Measurements from ENCODE around the gene CITED4.
"Not testable (repeated sequence)": the region's sequence is repeated elsewhere in the genome, so short reads cannot be mapped to it uniquely, and the experiment has no call there.

The CITED4 gene

GRCh38 chr1:40862008-40862863, at the start of gene CITED4:
Gene CITED4 (minus strand): TSS chr1:40862363. CDS start chr1:40862127, 236 bp downstream.
- peak; percentile 98 for DNase-seq

- DNase-seq = no peak
These were observed 48.9 kb upstream of the CITED4 start for GRCh38 chr1:40911105-40911504.

GRCh38 chr1:40909281-40909680, 47.1 kb upstream of the CITED4 start:
- DNase-seq = no peak

- DNase-seq = no peak
These were observed 46.2 kb upstream of the CITED4 start for GRCh38 chr1:40908350-40908749.

- no peak for DNase-seq
These were observed 45.7 kb upstream of the CITED4 start for GRCh38 chr1:40907899-40908298.

- no peak for DNase-seq
These were observed 44.7 kb upstream of the CITED4 start for GRCh38 chr1:40906781-40907400.

- DNase-seq = no peak
These were observed 42.9 kb upstream of the CITED4 start for GRCh38 chr1:40905061-40905460.

- DNase-seq = no peak
These were observed 40.9 kb upstream of the CITED4 start for GRCh38 chr1:40903106-40903505.

GRCh38 chr1:40901886-40902852, 40.0 kb upstream of the CITED4 start:
- DNase-seq = no peak

GRCh38 chr1:40899230-40899870, 37.2 kb upstream of the CITED4 start:
- DNase-seq = no peak

- DNase-seq = no peak
These were observed 36.3 kb upstream of the CITED4 start for GRCh38 chr1:40898431-40898901.

GRCh38 chr1:40897513-40897912, 35.4 kb upstream of the CITED4 start:
- no peak for DNase-seq

GRCh38 chr1:40896482-40896881, 34.3 kb upstream of the CITED4 start:
- DNase-seq = no peak

- no peak for DNase-seq
These were observed 33.4 kb upstream of the CITED4 start for GRCh38 chr1:40895601-40896000.

GRCh38 chr1:40894858-40895257, 32.7 kb upstream of the CITED4 start:
- not testable (repeated sequence) for DNase-seq

GRCh38 chr1:40894455-40894854, 32.3 kb upstream of the CITED4 start:
- no peak for DNase-seq

- no peak for DNase-seq
These were observed 31.8 kb upstream of the CITED4 start for GRCh38 chr1:40893946-40894345.

- no peak for DNase-seq
These were observed 30.2 kb upstream of the CITED4 start for GRCh38 chr1:40892354-40892753.

GRCh38 chr1:40890771-40891170, 28.6 kb upstream of the CITED4 start:
- no peak for DNase-seq

GRCh38 chr1:40887652-40888051, 25.5 kb upstream of the CITED4 start:
- DNase-seq = no peak

GRCh38 chr1:40887012-40887378, 24.8 kb upstream of the CITED4 start:
- no peak for DNase-seq

- no peak for DNase-seq
These were observed 24.3 kb upstream of the CITED4 start for GRCh38 chr1:40886318-40887011.

Measured in CD4-positive, alpha-beta T cell treated with Interleukin-12 subunit alpha and Interleukin-12 subunit beta, for 1 hour (primary cell).